Measurements from ENCODE around the gene MRPS18A. TPM values are rescaled to one million over a fixed set of nuclear protein-coding genes. Genes with fewer than 3 reads are reported as not detected.
"Not testable (repeated sequence)": the region's sequence is repeated elsewhere in the genome, so short reads cannot be mapped to it uniquely, and the experiment has no call there.

Gene MRPS18A
- total RNA-seq, 2 experiments from 2014 or later: 38.3 to 40.3 TPM

- POLR2A ChIA-PET; ATAC-seq (ENCODE audit: low read depth); H3K4me3 Mint-ChIP-seq; H3K9me3 Mint-ChIP-seq; H3K27ac Mint-ChIP-seq; H3K4me1 Mint-ChIP-seq; H3K36me3 Mint-ChIP-seq; DNase-seq: not testable (repeated sequence)
- H3K27me3 Mint-ChIP-seq: peaks cover 48% of the 10 kb centered on the region
Measured at GRCh38 chr6:43700939-43701560, 13.5 kb upstream of the MRPS18A start.

DNA sequence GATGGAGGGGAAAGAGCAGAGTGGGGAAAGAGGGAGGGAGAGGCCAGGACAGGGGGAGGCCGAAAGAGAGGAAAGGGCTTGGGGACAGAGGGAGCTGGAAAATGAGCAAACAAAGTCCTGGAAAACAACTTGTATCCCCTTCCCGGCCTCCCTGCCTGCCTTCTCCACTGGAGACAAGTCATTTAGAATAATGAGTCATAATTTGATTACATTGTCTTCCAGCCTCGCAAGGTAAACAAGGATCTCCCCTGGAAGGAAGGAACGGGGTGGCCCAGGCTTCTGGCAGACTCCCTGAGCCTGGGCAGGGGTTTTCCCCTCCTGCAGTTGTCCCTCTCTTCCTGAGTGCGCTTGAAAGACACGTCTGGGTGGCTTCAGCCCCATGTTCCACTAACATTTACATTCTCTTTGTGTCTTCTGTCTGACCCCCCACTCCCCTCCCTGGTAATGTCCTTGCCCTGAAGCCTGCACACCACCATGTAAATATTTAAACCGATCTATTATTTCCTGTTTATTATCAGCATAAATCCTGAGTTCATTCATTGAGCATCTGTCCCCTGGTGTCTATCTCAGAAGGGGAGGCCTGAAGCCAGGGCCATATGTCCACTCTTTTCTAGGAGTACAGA lies 12.1 kb upstream of the MRPS18A start:
- DNase-seq (no peak), ATAC-seq (ENCODE audit: low read depth) (no peak)
- Mint-ChIP-seq H3K9me3 (no peaks in the 10 kb centered on the region), H3K4me1 (no peaks in the 10 kb centered on the region), H3K36me3 (no peaks in the 10 kb centered on the region), H3K27me3 (peaks cover 40% of the 10 kb centered on the region), H3K27ac (no peak overlapping the region), H3K4me3 (no peak overlapping the region)
- POLR2A ChIA-PET: no interaction called here

DNA sequence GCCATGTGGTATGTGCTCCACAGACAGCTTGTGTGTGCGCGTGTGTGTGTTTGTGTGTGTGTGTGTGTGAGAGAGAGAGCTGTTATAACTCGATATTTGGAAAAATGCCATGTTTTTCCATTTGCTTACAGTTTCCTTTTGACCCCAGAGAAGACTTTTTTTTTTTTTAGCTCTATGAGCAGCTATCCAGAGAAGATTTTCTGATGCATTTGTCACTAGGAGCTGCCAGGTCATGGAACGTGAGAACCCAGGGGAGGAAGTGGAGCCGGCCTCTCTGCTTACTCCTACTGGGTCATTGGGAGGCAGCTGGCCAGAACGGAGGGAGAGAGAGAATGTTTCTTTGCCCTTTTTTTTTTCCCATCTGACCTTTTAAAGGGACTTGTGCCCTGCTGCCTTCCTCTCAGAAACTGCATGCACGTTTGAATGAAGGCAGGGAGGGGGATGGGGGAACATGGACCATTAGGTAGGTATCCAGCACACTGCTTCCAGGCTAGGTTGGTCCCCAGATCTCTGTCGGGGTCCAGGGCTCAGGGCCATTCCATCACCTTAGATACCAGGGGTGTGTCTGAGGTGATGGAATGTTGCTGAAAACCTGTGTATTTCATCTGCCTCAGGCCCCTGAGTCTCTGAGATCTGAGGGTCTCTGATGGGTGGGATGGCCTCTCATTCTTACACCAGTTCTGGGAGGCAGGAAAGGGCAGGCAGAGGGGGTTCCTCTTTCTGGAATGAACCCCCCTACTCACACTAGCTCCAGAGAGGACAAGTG lies 11.2 kb upstream of the MRPS18A start:
- H3K4me3 Mint-ChIP-seq: no peak overlapping the region
- ATAC-seq (ENCODE audit: low read depth): no peak
- H3K4me1 Mint-ChIP-seq: no peaks in the 10 kb centered on the region
- DNase-seq: no peak
- H3K9me3 Mint-ChIP-seq: no peaks in the 10 kb centered on the region
- H3K27ac Mint-ChIP-seq: no peak overlapping the region
- POLR2A ChIA-PET: no interaction called here
- H3K36me3 Mint-ChIP-seq: no peaks in the 10 kb centered on the region
- peaks cover 34% of the 10 kb centered on the region for H3K27me3 Mint-ChIP-seq

- Mint-ChIP-seq H3K4me3 (no peak overlapping the region), H3K9me3 (no peaks in the 10 kb centered on the region), H3K27me3 (peaks cover 28% of the 10 kb centered on the region), H3K27ac (no peak overlapping the region), H3K4me1 (no peaks in the 10 kb centered on the region), H3K36me3 (no peaks in the 10 kb centered on the region)
- DNase-seq: no peak
- POLR2A ChIA-PET: no interaction called here
- no peak for ATAC-seq (ENCODE audit: low read depth)
Measured at GRCh38 chr6:43697421-43697820, 9.8 kb upstream of the MRPS18A start.

DNA sequence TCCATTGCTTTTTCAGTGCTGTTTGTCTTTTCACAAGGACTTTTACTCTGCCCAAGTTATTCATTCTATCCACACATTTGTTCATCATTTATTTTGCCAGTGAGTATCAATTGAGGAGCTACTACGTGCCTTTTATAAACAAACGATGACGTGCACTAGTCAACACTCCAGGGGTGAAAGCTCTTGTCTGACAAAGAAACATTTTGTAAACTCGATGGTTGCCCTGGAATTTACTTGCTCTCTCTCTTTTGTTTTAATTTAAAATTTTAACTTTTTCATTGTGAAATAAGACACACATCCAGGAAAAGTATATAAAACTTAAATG lies 8.3 kb upstream of the MRPS18A start:
- no peak for ATAC-seq (ENCODE audit: low read depth)
- no peak overlapping the region for H3K27ac Mint-ChIP-seq
- no peaks in the 10 kb centered on the region for H3K36me3 Mint-ChIP-seq
- POLR2A ChIA-PET: interaction anchor here (1.2 kb wide), 1 partner anchor 8 kb away, joined by 3 read pairs; no protein-coding TSS in a partner anchor
- no peaks in the 10 kb centered on the region for H3K4me1 Mint-ChIP-seq
- DNase-seq: no peak
- peaks cover 26% of the 10 kb centered on the region for H3K27me3 Mint-ChIP-seq
- no peak overlapping the region for H3K4me3 Mint-ChIP-seq
- H3K9me3 Mint-ChIP-seq: no peaks in the 10 kb centered on the region

- ATAC-seq (ENCODE audit: low read depth) (no peak), DNase-seq (no peak)
- H3K4me3 Mint-ChIP-seq: no peak overlapping the region
- H3K36me3 Mint-ChIP-seq: no peaks in the 10 kb centered on the region
- peaks cover 24% of the 10 kb centered on the region for H3K27me3 Mint-ChIP-seq
- H3K4me1 Mint-ChIP-seq: no peaks in the 10 kb centered on the region
- no peak overlapping the region for H3K27ac Mint-ChIP-seq
- H3K9me3 Mint-ChIP-seq: no peaks in the 10 kb centered on the region
- POLR2A ChIA-PET: interaction anchor here (1.2 kb wide), 1 partner anchor 7 kb away, joined by 3 read pairs; no protein-coding TSS in a partner anchor
Measured at GRCh38 chr6:43695215-43695966, 7.8 kb upstream of the MRPS18A start.

- H3K36me3 Mint-ChIP-seq: peaks cover 6% of the 10 kb centered on the region
- H3K27me3 Mint-ChIP-seq: peaks cover 3% of the 10 kb centered on the region
- peaks cover 20% of the 10 kb centered on the region for H3K4me1 Mint-ChIP-seq
- no peak overlapping the region for H3K4me3 Mint-ChIP-seq
- POLR2A ChIA-PET: interaction anchor here (0.5 to 1.7 kb wide), 2 partner anchors 60 to 320 kb away, joined by 3 read pairs; partner anchors contain the start of gene ZNF318
- no peaks in the 10 kb centered on the region for H3K9me3 Mint-ChIP-seq
- DNase-seq (no peak), ATAC-seq (ENCODE audit: low read depth) (no peak)
- no peak overlapping the region for H3K27ac Mint-ChIP-seq
Measured at GRCh38 chr6:43689421-43689820, 1.8 kb upstream of the MRPS18A start.

DNA sequence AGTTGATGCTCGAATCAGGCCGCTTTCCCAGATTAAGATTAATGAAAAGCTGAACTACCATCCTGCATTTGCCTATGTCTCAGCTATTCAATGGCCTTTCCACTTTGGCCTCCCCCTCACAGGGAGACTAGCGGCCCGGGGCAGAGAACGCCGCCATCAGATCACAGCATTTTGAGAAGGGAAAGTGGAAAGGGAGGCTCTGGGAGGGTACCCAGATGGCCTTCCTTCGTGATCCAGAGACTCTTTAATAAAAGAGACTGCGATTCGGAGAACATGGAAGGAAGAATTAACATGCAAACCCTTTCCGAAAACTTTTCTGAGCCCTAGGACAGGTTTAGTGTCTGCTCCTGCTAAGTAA lies 533 bp downstream of the MRPS18A start:
- Mint-ChIP-seq H3K27ac (peak overlapping the region; percentile 87), H3K27me3 (peaks cover 1% of the 10 kb centered on the region), H3K4me1 (peaks cover 31% of the 10 kb centered on the region), H3K36me3 (peaks cover 8% of the 10 kb centered on the region), H3K9me3 (no peaks in the 10 kb centered on the region), H3K4me3 (peak overlapping the region; percentile 97)
- POLR2A ChIA-PET: interaction anchor here (1.1 to 1.8 kb wide), 2 partner anchors 16 to 51 kb away, joined by 3 to 4 read pairs; no protein-coding TSS in a partner anchor
- ATAC-seq (ENCODE audit: low read depth) (no peak), DNase-seq (no peak)

- H3K27ac Mint-ChIP-seq: no peak overlapping the region
- no peak for ATAC-seq (ENCODE audit: low read depth)
- H3K36me3 Mint-ChIP-seq: peaks cover 13% of the 10 kb centered on the region
- no peaks in the 10 kb centered on the region for H3K27me3 Mint-ChIP-seq
- no peak for DNase-seq
- no peak overlapping the region for H3K4me3 Mint-ChIP-seq
- H3K4me1 Mint-ChIP-seq: peaks cover 33% of the 10 kb centered on the region
- no peaks in the 10 kb centered on the region for H3K9me3 Mint-ChIP-seq
- POLR2A ChIA-PET: no interaction called here
Measured at GRCh38 chr6:43683708-43684455, 3.7 kb downstream of the MRPS18A start.

- no peaks in the 10 kb centered on the region for H3K27me3 Mint-ChIP-seq
- POLR2A ChIA-PET: no interaction called here
- peaks cover 33% of the 10 kb centered on the region for H3K4me1 Mint-ChIP-seq
- peaks cover 17% of the 10 kb centered on the region for H3K36me3 Mint-ChIP-seq
- H3K9me3 Mint-ChIP-seq: no peaks in the 10 kb centered on the region
- H3K4me3 Mint-ChIP-seq: no peak overlapping the region
- no peak overlapping the region for H3K27ac Mint-ChIP-seq
- DNase-seq: no peak
- ATAC-seq (ENCODE audit: low read depth): no peak
Measured at GRCh38 chr6:43682724-43683429, 4.7 kb downstream of the MRPS18A start.

- no peak for ATAC-seq (ENCODE audit: low read depth)
- peaks cover 23% of the 10 kb centered on the region for H3K4me1 Mint-ChIP-seq
- POLR2A ChIA-PET: no interaction called here
Measured at GRCh38 chr6:43681303-43681702, 6.3 kb downstream of the MRPS18A start.

GRCh38 chr6:43680308-43681200 lies 7.0 kb downstream of the MRPS18A start:
- Mint-ChIP-seq H3K27me3 (no peaks in the 10 kb centered on the region), H3K36me3 (peaks cover 15% of the 10 kb centered on the region), H3K9me3 (no peaks in the 10 kb centered on the region), H3K4me1 (peaks cover 19% of the 10 kb centered on the region), H3K27ac (no peak overlapping the region), H3K4me3 (no peak overlapping the region)
- DNase-seq (no peak), ATAC-seq (ENCODE audit: low read depth) (no peak)
- POLR2A ChIA-PET: no interaction called here

More at GRCh38 chr6:43681303-43681702, 6.3 kb downstream of the MRPS18A start:
- Mint-ChIP-seq H3K27ac (no peak overlapping the region), H3K4me3 (no peak overlapping the region), H3K9me3 (no peaks in the 10 kb centered on the region), H3K36me3 (peaks cover 15% of the 10 kb centered on the region), H3K27me3 (no peaks in the 10 kb centered on the region)
- no peak for DNase-seq

Data from activated naive CD8-positive, alpha-beta T cell treated with anti-CD3 and anti-CD28 coated beads, Interleukin-2, amount 10 ng/mL, durations not matched to agents 7 days and 5 days (primary cell).